Stimulated activated CD4-positive, alpha-beta T cell treated with anti-CD3 and anti-CD28 coated beads, Interleukin-12 subunit alpha, Interleukin-12 subunit beta, amount 100 ng/mL, for 48 hours (primary cell): Measurements from ENCODE around the gene ENTPD7.
"Not testable (repeated sequence)": the region's sequence is repeated elsewhere in the genome, so short reads cannot be mapped to it uniquely, and the experiment has no call there.

Experiments used
- DNase-seq, 3 donors: peaks; one replicate each; pipeline ENCODE4 v3.0.0-alpha.2; 2020; ENCODE audit warnings: low read depth in 2 of 3, low spot score in 1 of 3

ENTPD7 gene

GRCh38 chr10:99682752-99683151 is 23.4 kb downstream of the ENTPD7 start:
- no peak for DNase-seq

GRCh38 chr10:99685597-99685967 is 26.3 kb downstream of the ENTPD7 start:
- DNase-seq, result no peak

DNA sequence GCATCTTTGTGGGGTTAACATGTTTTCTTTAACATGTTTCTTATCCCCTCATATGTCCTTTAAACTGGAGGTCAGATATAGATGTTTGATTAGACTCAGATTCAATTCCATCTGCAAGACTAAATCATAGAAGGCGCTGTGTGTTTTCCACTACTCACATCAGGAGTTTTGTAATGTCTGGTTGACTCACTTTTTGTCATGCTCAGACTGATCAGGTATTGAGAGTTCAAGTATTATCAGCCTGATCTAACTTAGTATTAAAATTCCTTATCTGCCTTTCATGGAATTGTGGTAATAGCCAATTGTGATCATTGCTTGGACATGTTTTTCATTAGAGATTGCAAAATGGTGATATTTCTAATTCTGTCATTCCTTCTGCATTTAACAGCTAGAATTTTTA is 30.2 kb downstream of the ENTPD7 start:
- no peak for DNase-seq

GRCh38 chr10:99693933-99694583 is 34.7 kb downstream of the ENTPD7 start:
- no peak for DNase-seq

DNA sequence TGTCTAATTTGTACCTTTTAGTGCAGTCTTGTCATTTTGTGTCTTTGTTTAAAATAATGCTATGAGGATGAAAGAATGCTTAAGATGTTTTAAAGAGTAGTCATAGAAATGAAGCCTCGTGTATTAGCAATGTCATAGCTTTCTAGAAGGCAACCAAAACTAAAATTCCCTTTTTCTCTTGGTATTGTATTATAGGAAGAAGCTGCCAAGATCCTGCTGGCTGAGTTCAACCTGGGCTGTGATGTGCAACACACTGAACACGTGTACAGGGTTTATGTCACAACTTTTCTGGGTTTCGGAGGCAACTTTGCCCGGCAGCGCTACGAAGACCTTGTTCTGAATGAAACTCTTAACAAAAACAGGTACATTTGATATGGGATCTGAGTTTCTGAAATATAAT is 36.5 kb downstream of the ENTPD7 start:
- no peak for DNase-seq

- DNase-seq, result no peak
Observed at GRCh38 chr10:99698504-99699080, 39.3 kb downstream of the ENTPD7 start.

DNA sequence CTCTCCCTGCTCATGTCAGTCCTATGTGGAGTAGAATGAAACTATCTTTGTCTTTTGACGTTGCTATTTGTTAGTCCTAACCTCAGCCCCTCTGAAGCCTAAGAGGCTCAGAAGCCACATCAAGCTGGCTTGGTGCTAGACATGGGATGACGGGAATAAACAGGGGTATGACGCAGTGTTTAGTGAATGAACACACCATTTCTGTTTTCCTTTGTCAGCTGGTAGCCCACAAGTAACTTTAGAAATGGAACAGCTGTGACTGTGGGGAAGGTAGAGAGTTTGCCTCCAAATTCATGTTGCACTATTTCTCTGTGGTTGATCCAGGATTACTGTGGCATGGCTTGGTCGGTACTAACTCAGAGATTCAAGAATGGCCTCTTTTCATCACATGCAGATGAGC is 41.3 kb downstream of the ENTPD7 start:
- DNase-seq, result no peak

DNA sequence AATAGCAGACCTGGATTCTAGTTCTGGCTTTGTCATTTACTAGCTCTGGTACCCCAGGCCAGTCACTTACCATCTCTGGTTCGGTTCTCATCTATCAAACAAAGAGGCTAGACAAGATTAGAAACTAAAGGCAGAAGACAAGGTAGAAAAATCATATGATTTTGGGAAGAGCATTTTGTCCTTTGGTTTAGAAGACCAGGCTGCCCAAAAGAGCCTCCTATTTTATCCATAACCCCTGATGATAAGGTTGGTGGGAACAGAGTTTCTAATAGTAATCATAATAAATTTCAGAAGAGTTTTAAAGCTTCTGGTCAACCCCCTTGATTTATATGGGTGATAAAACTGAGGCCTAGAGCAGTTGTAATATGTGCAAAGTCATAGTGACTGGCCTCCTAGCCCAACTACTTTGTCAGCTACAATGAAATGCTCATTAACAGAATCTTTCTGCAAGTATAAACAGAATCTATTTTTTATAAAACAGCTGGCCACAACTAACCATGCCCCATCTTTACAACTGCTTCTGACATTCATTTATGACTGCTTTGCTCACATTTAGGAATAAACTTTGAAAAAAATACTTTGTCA is 49.2 kb downstream of the ENTPD7 start:
- DNase-seq, result no peak

- DNase-seq, result no peak
Observed at GRCh38 chr10:99709480-99710229, 50.3 kb downstream of the ENTPD7 start.

DNA sequence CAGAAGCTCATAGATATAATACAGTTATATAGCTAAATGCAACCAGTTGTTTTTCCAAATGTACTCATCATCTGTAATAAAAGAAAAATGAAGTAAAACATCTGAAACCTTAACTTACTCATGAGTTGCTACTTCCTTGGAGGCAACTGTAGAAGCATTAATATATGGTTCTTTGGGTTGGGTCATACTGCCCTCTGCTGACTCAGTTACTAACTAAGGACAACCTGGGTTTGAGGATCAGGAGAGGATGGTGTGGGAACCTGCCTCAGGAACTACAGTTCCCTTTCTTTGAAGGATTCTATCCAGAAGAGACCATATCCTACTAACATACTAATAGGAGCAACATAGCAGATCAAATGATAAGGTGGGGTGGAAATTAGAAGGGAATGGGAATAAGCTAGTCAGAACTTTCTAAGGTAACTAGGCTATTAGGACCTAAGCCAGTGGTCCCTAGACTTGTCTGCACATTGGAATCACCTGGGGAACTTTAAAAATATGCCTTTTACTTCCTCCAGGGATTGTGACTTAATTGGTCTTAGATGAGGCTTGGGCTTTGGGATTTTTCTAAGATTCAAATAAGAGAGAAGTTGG is 51.9 kb downstream of the ENTPD7 start:
- DNase-seq, result peak in 1 of 3 donors; percentile 23

GRCh38 chr10:99714446-99714845 is 55.1 kb downstream of the ENTPD7 start:
- DNase-seq, result no peak

DNA sequence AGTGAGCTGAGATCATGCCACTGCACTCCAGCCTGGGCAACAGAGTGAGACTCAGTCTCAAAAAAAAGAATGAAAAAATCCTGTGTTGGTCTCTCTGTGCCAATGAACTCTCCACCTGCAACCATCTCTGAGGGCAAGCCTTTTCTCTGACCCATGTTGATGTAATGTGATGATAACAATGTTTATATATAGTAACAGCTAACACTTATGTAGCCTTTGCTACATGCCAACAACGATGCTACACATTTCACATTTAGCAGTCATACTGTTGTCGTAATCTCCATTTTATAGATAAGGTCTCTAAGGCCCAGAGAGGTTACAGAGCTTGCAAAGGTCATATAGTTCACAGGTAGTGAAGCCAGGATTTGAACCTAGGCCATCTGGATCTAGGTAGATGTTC is 61.1 kb downstream of the ENTPD7 start:
- DNase-seq, result no peak

DNA sequence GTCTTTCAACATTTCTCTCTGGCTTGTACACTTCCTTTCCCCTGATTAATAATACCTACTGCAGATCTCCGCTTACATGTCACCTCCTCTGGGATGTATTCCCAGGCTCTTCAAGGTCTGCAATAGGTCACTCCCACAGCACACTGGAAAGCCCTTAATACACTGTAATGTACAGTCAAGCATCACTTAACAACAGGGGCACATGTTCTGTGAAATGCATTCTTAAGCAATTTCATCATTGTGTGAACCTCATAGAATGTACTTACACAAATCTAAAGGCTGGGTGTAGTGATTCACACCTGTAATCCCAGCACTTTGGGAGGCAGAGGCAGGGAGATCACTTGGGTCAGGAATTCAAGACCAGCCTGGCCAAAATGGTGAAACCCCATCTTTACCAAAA is 70.7 kb downstream of the ENTPD7 start:
- DNase-seq, result no peak

DNA sequence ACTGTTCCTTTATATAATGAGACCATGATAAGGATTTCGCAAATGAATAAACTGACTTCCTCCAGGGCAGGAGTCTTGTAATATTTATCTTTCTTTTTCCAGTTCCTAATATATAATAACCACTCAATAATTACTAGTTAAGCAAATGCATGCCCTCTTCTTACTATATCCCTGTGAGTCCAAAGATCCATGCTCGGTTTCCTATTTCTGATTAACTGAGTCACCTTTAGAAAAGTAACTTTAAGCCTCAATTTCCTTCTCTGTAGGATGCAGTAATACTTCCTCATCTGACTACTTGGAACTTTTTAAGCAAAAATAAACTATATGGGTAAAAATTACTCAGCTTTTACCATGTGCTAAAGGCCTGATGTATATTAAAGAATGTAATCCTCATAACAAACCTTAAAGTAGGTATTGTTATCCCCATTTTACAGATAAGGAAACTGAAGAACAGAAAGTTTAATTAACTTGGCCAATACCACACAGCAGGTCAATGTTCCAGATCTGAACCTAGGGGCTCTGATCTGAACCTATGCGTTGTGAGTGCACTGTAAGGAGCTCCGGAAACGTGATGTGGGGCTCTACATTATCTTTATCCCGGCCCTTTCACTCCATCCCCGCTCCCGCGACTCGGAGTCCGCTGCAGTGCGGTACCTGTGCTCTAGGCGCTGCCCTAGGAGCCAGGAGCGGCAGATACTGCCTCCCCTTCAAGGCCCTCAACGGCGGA is 72.2 kb downstream of the ENTPD7 start:
- DNase-seq, result no peak

GRCh38 chr10:99732033-99732842 is 72.9 kb downstream of the ENTPD7 start, which contains the start of the genes COX15 and CUTC:
Gene COX15, minus strand, starts transcription at chr10:99732127. Its CDS starts 78 bp downstream, at chr10:99732049.
Gene CUTC, plus strand, starts transcription at chr10:99732234. Its CDS starts 115 bp downstream, at chr10:99732349.
- DNase-seq, result peak; percentile 92

- no peak for DNase-seq
Observed at GRCh38 chr10:99733366-99733765, 74.1 kb downstream of the ENTPD7 start.

GRCh38 chr10:99734111-99734510 is 74.8 kb downstream of the ENTPD7 start:
- DNase-seq, result not testable (repeated sequence)

DNA sequence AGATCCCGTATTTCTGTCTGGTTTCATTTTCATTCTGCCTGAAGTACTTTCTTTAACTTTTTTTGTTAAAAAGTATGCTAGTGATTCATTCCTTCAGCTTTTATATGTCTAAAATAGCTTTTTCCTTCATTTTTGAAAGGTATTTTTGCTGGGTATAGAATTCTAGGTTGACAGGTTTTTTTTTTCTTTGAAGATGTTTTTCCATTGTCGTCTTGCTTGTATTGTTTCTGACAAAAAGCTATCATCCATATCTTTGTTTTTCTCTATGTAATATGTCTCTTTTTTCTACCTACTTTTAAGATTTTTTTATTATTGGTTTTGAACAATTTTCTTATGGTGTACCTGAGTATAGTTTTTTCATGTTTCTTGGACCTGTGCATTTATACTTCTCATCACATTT is 81.0 kb downstream of the ENTPD7 start:
- no peak for DNase-seq

GRCh38 chr10:99740933-99741559 is 81.7 kb downstream of the ENTPD7 start:
- no peak for DNase-seq

- no peak for DNase-seq
Observed at GRCh38 chr10:99742254-99742653, 82.9 kb downstream of the ENTPD7 start.
